ENCODE measurements around the gene PRICKLE4. TPM values are rescaled to one million over a fixed set of nuclear protein-coding genes. Genes with fewer than 3 reads are reported as not detected.

Gene PRICKLE4
- total and polyA plus RNA-seq, 2 of the 8 experiments (the other 6 are each of a cell fraction or from before 2014, with no cell fraction given), result 0.32 to 1.4 TPM

- Histone ChIP-seq H2BK15ac (ENCODE audit: low read length) (no peak overlapping the region), H4K8ac (ENCODE audit: extremely low read depth, insufficient read depth, low read length) (no peak overlapping the region; the same call in 1 of the 2 replicates), H3K23me2 (ENCODE audit: low read depth, low read length) (no peaks in the 10 kb centered on the region), H3K4me2 (ENCODE audit: insufficient read depth in 1 of 2, low read depth in 2 of 2, low read length in 2 of 2) (no peak overlapping the region), H3K36me3 (ENCODE audit: control insufficient read depth in 2 of 4, insufficient read depth in 4 of 4, low read length in 3 of 4) (no peaks in the 10 kb centered on the region; a peak in 1 of 8 replicates), H3K4me1 (replicated peaks in 1 of 4; ENCODE audit: control insufficient read depth in 3 of 4, insufficient read depth in 4 of 4, low read length in 3 of 4) (no peaks in the 10 kb centered on the region), H2AFZ (ENCODE audit: low read length) (no peak overlapping the region), H3K27ac (ENCODE audit: low read depth, low read length) (no peak overlapping the region), H3K27me3 (replicated peaks in 1 of 4; ENCODE audit: control insufficient read depth in 3 of 4, extremely low read depth in 1 of 4, insufficient read depth in 3 of 4, low read length in 3 of 4) (no peaks in the 10 kb centered on the region), H3K79me1 (ENCODE audit: low read depth, low read length) (no peaks in the 10 kb centered on the region), H2AK5ac (ENCODE audit: low read depth, low read length) (no peak overlapping the region), H4K5ac (ENCODE audit: insufficient read length, low read depth, low read length) (no peak overlapping the region), H2BK12ac (ENCODE audit: low read depth, low read length) (no peak overlapping the region), H3K56ac (replicated peaks; ENCODE audit: insufficient read length, low read depth, low read length) (no peak overlapping the region), H3K9ac (replicated peaks in 1 of 4; ENCODE audit: extremely low read depth in 1 of 4, low read depth in 3 of 4, low read length in 3 of 4) (no peak overlapping the region), H3K14ac (ENCODE audit: insufficient read length) (no peak overlapping the region), H3K4me3 (ENCODE audit: extremely low read depth in 1 of 4, insufficient read depth in 2 of 4, low read depth in 3 of 4, low read length in 4 of 4) (no peak overlapping the region), H4K91ac (replicated peaks; ENCODE audit: insufficient read length, low read length) (no peak overlapping the region), H3K4ac (replicated peaks; ENCODE audit: insufficient read length, low read depth, low read length) (no peak overlapping the region), H3K18ac (ENCODE audit: extremely low read depth, low read length) (no peak overlapping the region), H2BK20ac (ENCODE audit: low read length) (no peak overlapping the region), H4K20me1 (replicated peaks in 1 of 2; ENCODE audit: control insufficient read depth in 1 of 2, insufficient read depth in 2 of 2, low read length in 2 of 2) (no peaks in the 10 kb centered on the region), H3K9me3 (ENCODE audit: insufficient read depth in 2 of 2, low read depth in 1 of 2, low read length in 1 of 2) (no peaks in the 10 kb centered on the region), H2BK120ac (replicated peaks; ENCODE audit: low read depth, low read length) (no peak overlapping the region), H3K79me2 (ENCODE audit: control insufficient read depth in 1 of 2, insufficient read depth in 2 of 2, low read length in 2 of 2) (no peaks in the 10 kb centered on the region), H2BK5ac (ENCODE audit: low read depth, low read length) (no peak overlapping the region), H3K23ac (ENCODE audit: insufficient read length) (no peak overlapping the region)
- TF ChIP-seq TCF12 (IDR thresholded peaks at IDR 0.05; ENCODE audit: low read depth, low read length) (no peak), YY1 (IDR thresholded peaks at IDR 0.05; ENCODE audit: low read depth, low read length) (no peak), HDAC2 (IDR thresholded peaks at IDR 0.05; ENCODE audit: borderline replicate concordance in 1 of 2, low read depth in 2 of 2, low read length in 2 of 2) (no peak), BCL11A (IDR thresholded peaks at IDR 0.05; ENCODE audit: low read depth in 2 of 2, low read length in 2 of 2) (no peak), EZH2 (IDR thresholded peaks at IDR 0.05; ENCODE audit: low read depth, low read length, severe bottlenecking) (no peak), BACH1 (IDR thresholded peaks at IDR 0.05; ENCODE audit: low read length) (no peak), GTF2F1 (IDR thresholded peaks at IDR 0.05; ENCODE audit: borderline replicate concordance, low read depth, low read length) (no peak), TAF1 (IDR thresholded peaks at IDR 0.05; ENCODE audit: low read depth, low read length) (no peak), GABPA (IDR thresholded peaks at IDR 0.05; ENCODE audit: borderline replicate concordance, insufficient read depth, low read length) (no peak)
- TF ChIP-seq, protein P1, sequence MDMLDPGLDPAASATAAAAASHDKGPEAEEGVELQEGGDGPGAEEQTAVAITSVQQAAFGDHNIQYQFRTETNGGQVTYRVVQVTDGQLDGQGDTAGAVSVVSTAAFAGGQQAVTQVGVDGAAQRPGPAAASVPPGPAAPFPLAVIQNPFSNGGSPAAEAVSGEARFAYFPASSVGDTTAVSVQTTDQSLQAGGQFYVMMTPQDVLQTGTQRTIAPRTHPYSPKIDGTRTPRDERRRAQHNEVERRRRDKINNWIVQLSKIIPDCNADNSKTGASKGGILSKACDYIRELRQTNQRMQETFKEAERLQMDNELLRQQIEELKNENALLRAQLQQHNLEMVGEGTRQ (IDR thresholded peaks at IDR 0.05; ENCODE audit: low read length), result no peak
- CTCF ChIA-PET (ENCODE audit: partially characterized antibody), result interaction anchor here (1.0 to 3.1 kb wide), 7 partner anchors 10 to 354 kb away, joined by 3 to 11 read pairs (median 3); no protein-coding TSS in a partner anchor
- 83% methylated on average over 1 of the region's 1 CpG; no CpG with 5 or more reads in 1 of the 2 experiments for WGBS, 2 experiments (ENCODE audit: extremely low coverage in 1 of 2, insufficient coverage in 1 of 2, insufficient read length in 1 of 2, insufficient replicate concordance in 2 of 2, low coverage in 1 of 2, low lambda C conversion rate in 2 of 2, missing lambda C conversion rate in 1 of 2)
- POLR2A ChIA-PET (ENCODE audit: partially characterized antibody), result no interaction called here
- FAIRE-seq (no peak), DNase-seq (ENCODE audit: low read depth in 1 of 2, low spot score in 2 of 2) (no peak)
Measured at GRCh38 chr6:41815587-41815986, 35.0 kb downstream of the PRICKLE4 start.
